Measurements from ENCODE around the gene COL8A1. TPM values are rescaled to one million over a fixed set of nuclear protein-coding genes. Genes with fewer than 3 reads are reported as not detected.

COL8A1 gene
- total and polyA plus RNA-seq, 2 donors (not counting 1 experiment from before 2014, with no cell fraction given) = 0.12 TPM; not detected in 1

DNA sequence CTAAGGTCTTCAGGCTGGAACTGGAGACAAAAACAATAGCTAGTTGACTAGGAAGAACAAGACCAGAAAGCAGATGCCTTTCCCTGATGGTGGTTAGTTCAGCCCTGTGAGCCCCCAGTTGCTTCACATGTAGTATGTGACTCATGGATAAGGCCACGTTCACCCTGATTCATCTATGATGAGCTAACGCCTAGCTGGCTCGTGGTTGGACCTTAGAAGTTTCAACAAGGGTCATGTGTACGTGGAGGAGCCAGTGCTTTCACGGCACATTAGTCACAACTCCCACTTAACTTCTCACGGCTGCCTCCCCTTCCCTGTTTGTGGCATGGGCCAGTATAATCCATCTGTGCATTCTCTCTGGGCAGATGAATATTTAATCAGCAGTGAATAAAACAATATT lies 20.6 kb downstream of the COL8A1 start:
- Histone ChIP-seq H4K20me1 (ENCODE audit: control insufficient read depth, insufficient read depth, low read length, poor library complexity, severe bottlenecking) (no peaks in the 10 kb centered on the region), H3K27ac (ENCODE audit: low read length in 2 of 2) (no peak overlapping the region), H2AFZ (ENCODE audit: insufficient read depth, low read depth, low read length, poor library complexity, severe bottlenecking) (no peak overlapping the region), H3K4me2 (replicated peaks; ENCODE audit: low read depth, low read length, poor library complexity, severe bottlenecking) (no peak overlapping the region), H3K9ac (ENCODE audit: low read length) (no peak overlapping the region), H3K4me1 (ENCODE audit: control insufficient read depth in 2 of 2, insufficient read depth in 2 of 2, low read length in 2 of 2) (no peaks in the 10 kb centered on the region), H3K36me3 (replicated peaks in 1 of 2; ENCODE audit: control extremely low read depth in 1 of 2, control insufficient read depth in 1 of 2, extremely low read depth in 1 of 2, insufficient read depth in 2 of 2, low read length in 1 of 2) (no peaks in the 10 kb centered on the region), H3K4me3 (ENCODE audit: control extremely low read depth in 1 of 5, extremely low read depth in 1 of 5, insufficient read depth in 1 of 5, low read depth in 2 of 5, low read length in 4 of 5) (no peak overlapping the region), H3K9me3 (ENCODE audit: control extremely low read depth in 1 of 3, control insufficient read depth in 2 of 3, insufficient read depth in 1 of 3, low read length in 2 of 3) (no peaks in the 10 kb centered on the region), H3K79me2 (ENCODE audit: control insufficient read depth, insufficient read depth, low read length) (no peaks in the 10 kb centered on the region), H3K27me3 (replicated peaks in 1 of 4; ENCODE audit: control extremely low read depth in 1 of 4, control insufficient read depth in 3 of 4, insufficient read depth in 4 of 4, low read length in 3 of 4) (peaks cover 0 to 3% (median 0%) of the 10 kb centered on the region in 4 experiments)
- Mint-ChIP-seq H3K4me1 (no peaks in the 10 kb centered on the region), H3K4me3 (no peak overlapping the region), H3K27me3 (no peaks in the 10 kb centered on the region), H3K9me3 (ENCODE audit: insufficient read depth) (no peaks in the 10 kb centered on the region), H3K27ac (no peak overlapping the region)
- ATAC-seq (ENCODE audit: low read depth) = no peak
- DNase-seq = no peak
- POLR2A ChIA-PET = no interaction called here
- CTCF ChIA-PET = no interaction called here
- TF ChIP-seq, protein P1, sequence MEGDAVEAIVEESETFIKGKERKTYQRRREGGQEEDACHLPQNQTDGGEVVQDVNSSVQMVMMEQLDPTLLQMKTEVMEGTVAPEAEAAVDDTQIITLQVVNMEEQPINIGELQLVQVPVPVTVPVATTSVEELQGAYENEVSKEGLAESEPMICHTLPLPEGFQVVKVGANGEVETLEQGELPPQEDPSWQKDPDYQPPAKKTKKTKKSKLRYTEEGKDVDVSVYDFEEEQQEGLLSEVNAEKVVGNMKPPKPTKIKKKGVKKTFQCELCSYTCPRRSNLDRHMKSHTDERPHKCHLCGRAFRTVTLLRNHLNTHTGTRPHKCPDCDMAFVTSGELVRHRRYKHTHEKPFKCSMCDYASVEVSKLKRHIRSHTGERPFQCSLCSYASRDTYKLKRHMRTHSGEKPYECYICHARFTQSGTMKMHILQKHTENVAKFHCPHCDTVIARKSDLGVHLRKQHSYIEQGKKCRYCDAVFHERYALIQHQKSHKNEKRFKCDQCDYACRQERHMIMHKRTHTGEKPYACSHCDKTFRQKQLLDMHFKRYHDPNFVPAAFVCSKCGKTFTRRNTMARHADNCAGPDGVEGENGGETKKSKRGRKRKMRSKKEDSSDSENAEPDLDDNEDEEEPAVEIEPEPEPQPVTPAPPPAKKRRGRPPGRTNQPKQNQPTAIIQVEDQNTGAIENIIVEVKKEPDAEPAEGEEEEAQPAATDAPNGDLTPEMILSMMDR (IDR thresholded peaks at IDR 0.05) = no peak
- TF ChIP-seq EZH2 (IDR thresholded peaks at IDR 0.05; ENCODE audit: borderline replicate concordance, insufficient read depth, low read depth, low read length, poor library complexity, severe bottlenecking) = no peak
- 67% methylated on average over 4 of the region's 6 CpGs for WGBS (ENCODE audit: insufficient coverage)
- intact Hi-C loops (cut with micrococcal nuclease) = no loop called here

GRCh38 chr3:99659951-99660350 lies 21.6 kb downstream of the COL8A1 start:
- no peak for ATAC-seq (ENCODE audit: low read depth)
- no peaks in the 10 kb centered on the region for H3K9me3 ChIP-seq (ENCODE audit: control extremely low read depth in 1 of 3, control insufficient read depth in 2 of 3, insufficient read depth in 1 of 3, low read length in 2 of 3)
- POLR2A ChIA-PET = no interaction called here

More at GRCh38 chr3:99659951-99660350, 21.6 kb downstream of the COL8A1 start:
- Histone ChIP-seq H3K9ac (ENCODE audit: low read length) (no peak overlapping the region), H3K4me1 (ENCODE audit: control insufficient read depth in 2 of 2, insufficient read depth in 2 of 2, low read length in 2 of 2) (no peaks in the 10 kb centered on the region), H3K36me3 (replicated peaks in 1 of 2; ENCODE audit: control extremely low read depth in 1 of 2, control insufficient read depth in 1 of 2, extremely low read depth in 1 of 2, insufficient read depth in 2 of 2, low read length in 1 of 2) (no peaks in the 10 kb centered on the region), H2AFZ (ENCODE audit: insufficient read depth, low read depth, low read length, poor library complexity, severe bottlenecking) (no peak overlapping the region), H4K20me1 (ENCODE audit: control insufficient read depth, insufficient read depth, low read length, poor library complexity, severe bottlenecking) (no peaks in the 10 kb centered on the region), H3K4me2 (replicated peaks; ENCODE audit: low read depth, low read length, poor library complexity, severe bottlenecking) (no peak overlapping the region), H3K79me2 (ENCODE audit: control insufficient read depth, insufficient read depth, low read length) (no peaks in the 10 kb centered on the region), H3K27ac (ENCODE audit: low read length in 2 of 2) (no peak overlapping the region), H3K27me3 (replicated peaks in 1 of 4; ENCODE audit: control extremely low read depth in 1 of 4, control insufficient read depth in 3 of 4, insufficient read depth in 4 of 4, low read length in 3 of 4) (peaks cover 0 to 5% (median 0%) of the 10 kb centered on the region in 4 experiments), H3K4me3 (ENCODE audit: control extremely low read depth in 1 of 5, extremely low read depth in 1 of 5, insufficient read depth in 1 of 5, low read depth in 2 of 5, low read length in 4 of 5) (no peak overlapping the region)
- TF ChIP-seq, protein P1 (IDR thresholded peaks at IDR 0.05) = no peak
- TF ChIP-seq EZH2 (IDR thresholded peaks at IDR 0.05; ENCODE audit: borderline replicate concordance, insufficient read depth, low read depth, low read length, poor library complexity, severe bottlenecking) = no peak
- CTCF ChIA-PET = no interaction called here
- no peak overlapping the region for H3K4me3 Mint-ChIP-seq
- no peaks in the 10 kb centered on the region for H3K9me3 Mint-ChIP-seq (ENCODE audit: insufficient read depth)
- no peak for DNase-seq
- peaks cover under 1% of the 10 kb centered on the region for H3K27me3 Mint-ChIP-seq
- 86% methylated on average over 4 of the region's 4 CpGs for WGBS (ENCODE audit: insufficient coverage)
- intact Hi-C loops (cut with micrococcal nuclease) = no loop called here
- no peaks in the 10 kb centered on the region for H3K4me1 Mint-ChIP-seq
- H3K27ac Mint-ChIP-seq = no peak overlapping the region
